Fibroblast of pulmonary artery (primary cell): ENCODE measurements around the gene KRT222.

Source experiments
- DNase-seq: peaks from one replicate; pipeline ENCODE4 v3.0.0-alpha.2; 2010; ENCODE audit warnings: low read depth
- H3K4me3 ChIP-seq: replicated peaks from 2 replicates; pipeline ENCODE4 v1.5.1; 2011; ENCODE audit warnings: low read depth, mild to moderate bottlenecking, control low read depth, low read length, moderate library complexity
- TF ChIP-seq, protein P1 (sequence below): IDR thresholded peaks from 2 replicates; pipeline ENCODE4 v1.5.1; 2011; ENCODE audit warnings: mild to moderate bottlenecking, control low read depth, low read length, inconsistent platforms; ENCODE audit errors: missing control alignments

The KRT222 gene

DNA sequence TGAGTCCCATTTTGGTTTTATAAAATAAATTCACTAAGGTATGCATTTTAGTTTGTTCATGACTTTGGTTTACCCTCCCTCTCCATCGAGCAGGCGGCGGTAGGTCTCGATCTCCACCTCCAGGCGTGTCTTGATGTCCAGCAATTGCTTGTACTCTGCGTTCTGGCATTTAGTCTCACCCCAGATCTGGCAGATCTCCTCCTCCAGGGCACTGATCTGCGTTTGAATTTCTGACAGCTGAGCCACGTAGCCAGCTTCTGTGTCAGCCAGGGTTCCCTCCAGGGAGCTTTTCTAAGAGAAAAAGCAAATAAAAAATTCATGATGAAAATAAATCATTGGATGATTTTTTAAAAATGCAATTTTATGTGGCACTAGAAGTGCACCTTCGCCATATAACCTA is 34.4 kb upstream of the KRT222 start:
- TF ChIP-seq, protein P1, sequence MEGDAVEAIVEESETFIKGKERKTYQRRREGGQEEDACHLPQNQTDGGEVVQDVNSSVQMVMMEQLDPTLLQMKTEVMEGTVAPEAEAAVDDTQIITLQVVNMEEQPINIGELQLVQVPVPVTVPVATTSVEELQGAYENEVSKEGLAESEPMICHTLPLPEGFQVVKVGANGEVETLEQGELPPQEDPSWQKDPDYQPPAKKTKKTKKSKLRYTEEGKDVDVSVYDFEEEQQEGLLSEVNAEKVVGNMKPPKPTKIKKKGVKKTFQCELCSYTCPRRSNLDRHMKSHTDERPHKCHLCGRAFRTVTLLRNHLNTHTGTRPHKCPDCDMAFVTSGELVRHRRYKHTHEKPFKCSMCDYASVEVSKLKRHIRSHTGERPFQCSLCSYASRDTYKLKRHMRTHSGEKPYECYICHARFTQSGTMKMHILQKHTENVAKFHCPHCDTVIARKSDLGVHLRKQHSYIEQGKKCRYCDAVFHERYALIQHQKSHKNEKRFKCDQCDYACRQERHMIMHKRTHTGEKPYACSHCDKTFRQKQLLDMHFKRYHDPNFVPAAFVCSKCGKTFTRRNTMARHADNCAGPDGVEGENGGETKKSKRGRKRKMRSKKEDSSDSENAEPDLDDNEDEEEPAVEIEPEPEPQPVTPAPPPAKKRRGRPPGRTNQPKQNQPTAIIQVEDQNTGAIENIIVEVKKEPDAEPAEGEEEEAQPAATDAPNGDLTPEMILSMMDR: no peak
- DNase-seq: no peak
- no peak overlapping the region for H3K4me3 ChIP-seq

DNA sequence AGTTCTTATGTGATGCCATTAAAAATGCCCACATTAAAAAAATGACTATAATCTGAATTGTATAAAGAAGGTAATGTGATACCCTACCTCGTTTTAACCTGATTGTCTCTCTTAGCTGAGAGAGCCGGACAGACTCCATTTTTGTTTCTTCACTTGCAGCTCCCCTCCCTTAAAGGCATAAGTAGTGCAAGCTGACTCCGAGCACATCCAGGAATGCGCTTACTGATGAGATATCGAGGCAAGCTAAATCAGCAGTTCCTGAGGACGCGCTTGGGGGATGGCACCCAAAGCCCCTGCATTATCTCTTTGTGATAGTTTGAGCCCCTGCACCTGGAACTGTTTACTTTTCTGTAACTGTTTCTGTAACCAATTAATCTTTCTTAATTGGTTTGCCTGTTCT is 32.3 kb upstream of the KRT222 start:
- TF ChIP-seq, protein P1: no peak
- no peak for DNase-seq

DNA sequence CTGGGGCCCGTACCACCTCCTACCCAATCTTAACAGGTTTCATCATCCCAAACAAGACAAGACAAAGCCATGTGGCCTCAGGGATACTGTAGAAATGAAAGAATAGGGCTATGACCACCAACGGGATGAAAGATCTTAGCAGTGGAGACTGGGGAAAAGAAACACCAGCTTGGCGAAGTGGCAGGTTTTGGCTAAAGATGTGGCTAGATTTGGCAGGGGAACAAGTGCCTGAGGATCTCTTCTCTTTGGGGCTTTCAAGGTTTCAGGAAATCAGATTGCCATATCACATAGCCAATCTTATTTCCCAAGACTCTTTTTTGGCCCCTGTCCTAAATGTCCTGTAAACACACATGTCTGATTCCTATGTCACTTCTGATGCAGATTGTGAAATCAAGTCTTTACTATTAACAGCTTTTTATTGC is 31.7 kb upstream of the KRT222 start:
- no peak for DNase-seq
- no peak overlapping the region for H3K4me3 ChIP-seq
- TF ChIP-seq, protein P1: no peak

More for the DNA sequence above, 32.3 kb upstream of the KRT222 start:
- no peak overlapping the region for H3K4me3 ChIP-seq

DNA sequence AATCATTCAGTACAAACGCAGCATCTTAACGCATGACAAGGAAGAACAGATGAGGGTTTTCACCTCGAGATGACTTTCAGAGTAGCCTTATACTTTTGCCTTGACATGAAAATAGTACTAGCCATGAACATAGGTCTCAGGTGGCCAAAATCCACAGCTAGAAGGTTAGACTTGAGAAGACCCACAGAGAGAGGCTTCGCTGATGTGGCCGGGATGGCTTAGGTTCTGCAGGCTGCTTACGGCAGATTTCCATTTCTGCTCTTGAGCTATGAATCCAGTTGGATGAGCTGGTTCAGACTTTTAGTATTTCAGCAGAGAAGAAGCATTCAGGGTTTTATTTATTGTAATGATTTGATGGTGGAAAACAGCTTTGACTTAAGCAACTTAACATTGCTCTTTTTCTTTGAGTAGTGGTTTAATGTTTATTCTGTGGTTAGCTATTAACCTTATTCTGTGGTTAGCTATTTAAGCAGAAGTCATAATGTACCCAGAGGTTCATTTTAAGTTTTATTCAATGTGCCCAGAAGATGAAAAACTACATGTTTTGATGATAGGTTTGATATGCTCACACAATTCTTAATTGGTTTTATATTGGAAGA is 31.0 kb upstream of the KRT222 start:
- H3K4me3 ChIP-seq: no peak overlapping the region
- TF ChIP-seq, protein P1: no peak
- DNase-seq: no peak

DNA sequence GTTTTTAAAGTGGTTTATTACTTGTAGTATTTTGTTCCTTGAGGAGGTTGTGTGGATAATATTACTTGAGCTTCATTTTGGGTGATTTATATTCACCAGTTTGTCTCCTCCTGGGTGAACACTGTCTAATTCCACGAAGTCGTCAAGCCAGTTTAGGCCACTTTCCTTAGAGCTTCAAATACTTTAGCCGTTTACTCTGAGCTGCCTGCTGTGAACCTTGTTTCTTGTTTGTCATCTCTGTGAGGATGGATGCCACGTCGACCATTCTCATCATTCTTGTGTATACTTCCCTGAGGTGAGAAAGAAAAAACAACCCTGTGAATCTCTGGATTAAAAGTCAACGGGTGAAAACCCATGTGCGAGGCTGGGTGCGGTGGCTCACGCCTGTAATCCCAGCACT is 29.6 kb upstream of the KRT222 start:
- TF ChIP-seq, protein P1: no peak
- no peak for DNase-seq
- H3K4me3 ChIP-seq: no peak overlapping the region

DNA sequence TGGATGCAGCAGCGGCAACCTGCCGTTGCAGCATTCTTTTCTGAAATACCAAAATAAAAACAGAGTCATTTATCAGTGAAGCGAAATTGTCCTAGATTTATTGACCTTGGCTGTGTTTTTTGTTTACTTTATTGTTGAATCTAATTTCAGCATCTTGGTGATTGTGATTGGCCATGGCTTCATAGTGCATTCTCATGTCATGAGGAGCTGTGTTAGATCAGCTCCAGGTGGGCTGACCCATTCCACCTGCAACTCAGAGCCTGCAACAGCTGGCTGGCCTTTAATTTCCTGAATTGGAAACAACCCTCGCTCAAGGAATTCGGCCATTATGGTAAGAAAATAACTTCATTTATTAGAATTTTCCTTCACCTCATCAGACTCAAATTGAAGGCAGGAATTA is 22.1 kb upstream of the KRT222 start:
- no peak for DNase-seq
- TF ChIP-seq, protein P1: no peak

DNA sequence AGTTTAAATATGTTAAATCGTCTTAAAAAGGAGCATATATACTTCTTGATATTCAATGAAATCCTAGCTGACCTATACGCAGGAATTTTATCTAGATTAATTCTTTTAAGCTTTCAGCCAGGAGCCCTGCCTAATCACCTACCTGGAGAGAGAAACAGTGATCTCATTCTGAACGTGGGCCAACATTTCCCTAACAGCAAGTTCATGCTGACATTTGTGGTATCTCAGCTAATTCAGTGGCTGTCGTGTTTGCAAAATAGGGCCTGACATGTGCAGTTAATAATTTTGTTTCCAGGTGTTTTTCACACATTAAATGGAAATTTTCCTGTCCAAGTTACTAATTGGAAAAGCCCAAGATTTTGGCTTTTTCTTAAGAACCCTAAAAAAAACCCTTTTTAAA is 21.2 kb upstream of the KRT222 start:
- TF ChIP-seq, protein P1: no peak
- no peak for DNase-seq
- no peak overlapping the region for H3K4me3 ChIP-seq

More for the DNA sequence above, 22.1 kb upstream of the KRT222 start:
- no peak overlapping the region for H3K4me3 ChIP-seq
